T47D (cell line): ENCODE results near the gene CAMK4.

Source experiments
- DNase-seq, 2 experiments: peaks; one replicate each; pipeline versions ENCODE4 v3.0.0 to v3.0.0-alpha.2; 2011 to 2012; ENCODE audit warnings: low read depth in 1 of 2, low spot score in 1 of 2
- JUND ChIP-seq: IDR thresholded peaks from 2 replicates; pipeline ENCODE4 v1.6.1; 2012; ENCODE audit warnings: low read depth
- in situ Hi-C: cut with HindIII; loops from 2 replicates; pipeline ENCODE4 v1.10.0; 2016; ENCODE audit warnings: low sequenced_read_pairs, low pct_unique_long_range_greater_than_20kb

CAMK4 gene

DNA sequence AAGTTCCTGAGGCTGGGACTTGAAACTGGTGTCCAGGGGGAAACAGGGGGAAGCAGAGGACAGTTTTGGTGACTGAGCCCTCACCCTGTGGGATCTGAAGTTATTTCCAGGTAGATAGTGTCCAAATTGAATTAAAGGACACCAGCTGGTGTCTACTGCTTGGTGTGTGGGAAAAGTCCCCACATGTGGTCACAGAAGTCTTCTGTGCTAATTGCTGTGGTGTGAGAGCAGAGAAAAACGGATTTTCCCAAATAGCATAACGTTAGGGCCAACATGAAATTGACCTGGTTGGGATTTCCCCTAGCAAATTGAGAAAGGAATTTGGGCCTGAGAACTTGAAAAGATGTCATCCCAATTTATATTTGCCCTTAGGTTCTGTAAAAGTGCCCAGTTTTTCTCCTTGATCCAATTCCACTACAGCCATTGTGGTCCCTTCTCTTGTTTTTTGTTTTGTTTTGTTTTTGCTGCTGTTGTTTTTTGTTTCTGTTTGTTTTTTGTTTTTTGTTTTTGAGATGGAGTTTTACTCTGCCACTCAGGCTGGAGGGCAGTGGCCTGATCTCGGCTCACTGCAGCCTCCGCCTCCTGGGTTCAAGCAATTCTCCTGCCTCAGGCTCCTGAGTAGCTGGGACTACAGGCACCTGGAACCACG is 293.8 kb downstream of the CAMK4 start:
- DNase-seq: no peak
- in situ Hi-C loops: no loop called here

DNA sequence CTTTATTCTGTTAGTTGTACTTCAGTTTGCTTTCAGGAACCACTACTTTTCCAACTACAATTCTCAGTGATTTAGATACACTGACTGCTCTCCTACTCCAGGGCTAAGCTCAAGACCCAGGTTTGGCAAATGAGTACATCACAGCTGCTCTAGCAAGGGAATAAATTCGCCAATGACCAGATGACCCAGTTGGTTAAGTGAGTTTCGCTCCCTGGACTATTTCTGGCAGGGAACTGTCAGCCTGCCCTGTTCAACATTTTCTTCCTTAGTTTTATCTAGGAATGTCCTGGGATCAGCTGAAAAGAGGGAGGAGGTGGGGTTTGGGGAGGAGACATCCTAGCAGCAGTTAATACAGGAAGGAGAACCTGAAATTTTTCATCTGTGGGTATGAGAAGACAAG is 294.6 kb downstream of the CAMK4 start:
- DNase-seq: no peak
- no peak for TF ChIP-seq JUND
- in situ Hi-C loops: no loop called here

More for the DNA sequence above, 293.8 kb downstream of the CAMK4 start:
- no peak for TF ChIP-seq JUND

GRCh38 chr5:111520908-111521307 is 296.7 kb downstream of the CAMK4 start:
- no peak for DNase-seq
- in situ Hi-C loops: no loop called here
- no peak for TF ChIP-seq JUND

DNA sequence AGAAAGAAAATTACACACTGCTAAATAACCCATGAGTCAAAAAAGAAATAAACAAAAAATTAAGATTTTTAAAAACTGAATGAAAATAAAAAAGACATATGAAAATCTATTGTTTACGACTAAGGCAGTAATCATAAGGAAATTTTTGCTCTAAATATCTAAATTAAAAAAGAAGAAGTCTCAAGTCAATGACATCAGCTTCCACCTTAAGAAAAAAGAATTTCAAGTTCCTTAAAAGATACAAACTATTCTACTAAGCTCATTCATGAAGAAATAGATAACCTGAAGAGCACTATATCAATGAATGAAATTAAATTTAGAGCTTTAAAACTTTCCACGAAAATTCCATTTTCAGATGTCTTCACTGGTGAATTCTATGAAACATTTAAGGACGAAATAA is 303.9 kb downstream of the CAMK4 start:
- DNase-seq: no peak
- TF ChIP-seq JUND: no peak
- in situ Hi-C loops: no loop called here

GRCh38 chr5:111530298-111530740 is 306.1 kb downstream of the CAMK4 start:
- DNase-seq: peak in 1 of 2 experiments; percentile 69
- in situ Hi-C loops: no loop called here
- TF ChIP-seq JUND: no peak

GRCh38 chr5:111532886-111533582 is 308.9 kb downstream of the CAMK4 start:
- DNase-seq: no peak
- in situ Hi-C loops: no loop called here
- TF ChIP-seq JUND: no peak

GRCh38 chr5:111535879-111536549 is 311.8 kb downstream of the CAMK4 start:
- TF ChIP-seq JUND: no peak
- DNase-seq: no peak
- in situ Hi-C loops: no loop called here

DNA sequence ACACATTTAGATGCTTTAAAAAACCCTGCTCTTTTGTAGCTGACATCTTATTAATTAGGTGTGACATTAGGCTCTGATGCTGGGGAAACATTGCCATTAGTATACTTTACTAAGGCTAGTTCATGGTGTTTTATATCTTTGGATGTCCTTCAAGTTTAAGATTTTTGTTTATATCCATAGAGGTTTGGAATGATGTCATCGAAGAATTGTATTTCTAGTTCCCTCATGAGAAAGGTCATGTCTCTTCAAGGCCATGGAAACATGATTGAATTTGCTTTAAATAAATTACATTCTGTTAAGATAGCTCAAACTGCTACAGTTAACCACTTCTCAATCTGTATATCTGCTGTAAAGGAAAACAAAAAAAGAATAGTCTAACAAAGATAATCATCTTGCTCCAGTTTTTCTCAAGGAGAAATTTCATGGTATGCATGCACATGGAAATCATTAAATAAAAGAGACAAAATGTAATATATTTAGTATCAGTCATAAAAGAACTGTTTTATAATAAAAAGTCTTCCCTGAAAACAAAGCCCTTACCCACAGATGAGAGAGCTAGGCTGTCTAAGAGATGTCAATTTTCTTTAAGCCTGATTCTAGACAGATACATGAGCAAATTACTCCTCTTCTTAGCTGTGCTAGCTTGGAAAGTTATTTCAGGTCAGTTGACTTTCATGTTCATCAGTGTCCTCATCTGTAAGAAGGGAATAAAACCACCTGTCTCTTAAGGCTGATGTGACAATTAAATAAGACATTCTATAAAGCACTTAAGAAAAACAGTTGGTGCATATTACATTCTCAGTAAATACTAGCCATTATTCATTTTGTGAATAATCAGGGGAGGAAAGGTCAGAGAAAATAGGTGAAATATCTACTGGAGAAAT is 313.2 kb downstream of the CAMK4 start:
- no peak for DNase-seq
- in situ Hi-C loops: no loop called here

More for the DNA sequence above, 313.2 kb downstream of the CAMK4 start:
- TF ChIP-seq JUND: no peak
